Body of pancreas (tissue), 4 donors: ENCODE data around the gene GPR31.

Experiments used
- POLR2A ChIP-seq, 3 donors: fragments of 450-650 bp; IDR thresholded peaks; one replicate each; pipeline ENCODE4 v1.6.1; 2016; ENCODE audit warnings: antibody characterized with exemption in 3 of 3, mild to moderate bottlenecking in 2 of 3
- TF ChIP-seq, protein P1 (sequence below), 7 experiments: fragments of 450-650 bp in 4 of 7; fragments of 200-600 bp in 3 of 7; sonication (generic) in 3 of 7; IDR thresholded peaks; one replicate each; pipeline ENCODE4 v1.5.1; 2016 to 2019; ENCODE audit warnings: antibody characterized with exemption in 7 of 7

DNA sequence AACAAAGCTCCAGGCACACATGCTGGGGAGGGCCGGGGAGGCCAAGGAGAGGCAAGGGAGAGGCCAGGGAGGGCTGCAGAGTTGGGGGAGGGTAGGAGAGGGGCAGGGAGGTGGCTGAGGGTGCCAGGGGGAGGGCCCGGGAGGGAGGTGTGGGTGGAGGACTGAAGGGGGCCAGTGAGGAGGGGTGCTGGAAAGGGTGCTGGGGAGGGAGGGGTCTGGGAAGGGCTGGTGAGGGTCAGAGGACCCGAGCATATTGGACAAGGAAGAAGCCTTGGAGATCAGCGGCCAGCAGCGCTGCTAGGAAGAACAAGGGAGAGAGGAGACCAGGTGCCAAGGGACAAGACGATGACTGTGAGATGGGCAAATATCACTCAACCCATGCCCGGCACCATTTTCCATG, 49.7 kb upstream of the GPR31 start:
- TF ChIP-seq, protein P1, sequence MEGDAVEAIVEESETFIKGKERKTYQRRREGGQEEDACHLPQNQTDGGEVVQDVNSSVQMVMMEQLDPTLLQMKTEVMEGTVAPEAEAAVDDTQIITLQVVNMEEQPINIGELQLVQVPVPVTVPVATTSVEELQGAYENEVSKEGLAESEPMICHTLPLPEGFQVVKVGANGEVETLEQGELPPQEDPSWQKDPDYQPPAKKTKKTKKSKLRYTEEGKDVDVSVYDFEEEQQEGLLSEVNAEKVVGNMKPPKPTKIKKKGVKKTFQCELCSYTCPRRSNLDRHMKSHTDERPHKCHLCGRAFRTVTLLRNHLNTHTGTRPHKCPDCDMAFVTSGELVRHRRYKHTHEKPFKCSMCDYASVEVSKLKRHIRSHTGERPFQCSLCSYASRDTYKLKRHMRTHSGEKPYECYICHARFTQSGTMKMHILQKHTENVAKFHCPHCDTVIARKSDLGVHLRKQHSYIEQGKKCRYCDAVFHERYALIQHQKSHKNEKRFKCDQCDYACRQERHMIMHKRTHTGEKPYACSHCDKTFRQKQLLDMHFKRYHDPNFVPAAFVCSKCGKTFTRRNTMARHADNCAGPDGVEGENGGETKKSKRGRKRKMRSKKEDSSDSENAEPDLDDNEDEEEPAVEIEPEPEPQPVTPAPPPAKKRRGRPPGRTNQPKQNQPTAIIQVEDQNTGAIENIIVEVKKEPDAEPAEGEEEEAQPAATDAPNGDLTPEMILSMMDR (IDR thresholded peaks at IDR 0.05), result no peak
- TF ChIP-seq POLR2A (IDR thresholded peaks at IDR 0.05), result no peak
